H1 (cell line): Measurements from ENCODE around the gene SLC39A9. TPM values are rescaled to one million over a fixed set of nuclear protein-coding genes. Genes with fewer than 3 reads are reported as not detected.

ENCODE experiments used
- CTCF ChIP-seq, 3 experiments: IDR thresholded peaks; 1 replicate in 2 of 3; 2 replicates in 1 of 3; pipeline versions ENCODE4 v1.5.1 to v1.6.1; 2011; ENCODE audit warnings: low read length in 3 of 3, mild to moderate bottlenecking in 3 of 3, inconsistent platforms in 2 of 3, low read depth in 1 of 3, moderate library complexity in 1 of 3; ENCODE audit not compliant: insufficient read depth in 1 of 3; ENCODE audit errors: control extremely low read depth in 1 of 3
- E2F6 ChIP-seq: IDR thresholded peaks from 2 replicates; pipeline ENCODE4 v1.6.1; 2012; ENCODE audit warnings: inconsistent platforms
- FOSL1 ChIP-seq: IDR thresholded peaks from 2 replicates; pipeline ENCODE4 v1.6.1; 2011; ENCODE audit warnings: mild to moderate bottlenecking, low read depth, low read length, moderate library complexity; ENCODE audit not compliant: insufficient read depth
- HDAC2 ChIP-seq, 2 experiments: fragments of 300-600 bp in 1 of 2; sonication (generic) in 1 of 2; IDR thresholded peaks; 2 replicates each; pipeline ENCODE4 v1.6.1; 2011 to 2012; ENCODE audit warnings: low read depth in 2 of 2, low read length in 2 of 2, mild to moderate bottlenecking in 2 of 2, moderate library complexity in 2 of 2, borderline replicate concordance in 1 of 2, inconsistent platforms in 1 of 2
- PHF8 ChIP-seq: fragments of 200-600 bp; sonication (generic); conservative IDR thresholded peaks from 2 replicates; pipeline ENCODE4 v1.7.1; 2012; ENCODE audit warnings: low read depth, mild to moderate bottlenecking, inconsistent platforms, low read length, moderate library complexity
- SIX5 ChIP-seq: IDR thresholded peaks from 2 replicates; pipeline ENCODE4 v1.6.1; 2011; ENCODE audit warnings: mild to moderate bottlenecking, low read depth, low read length
- polyA plus RNA-seq, 7 experiments: library from polyadenylated mRNA; depleted of rRNA in 3 of 7; stranded (reverse) in 5 of 7; unstranded in 2 of 7; fragments of >200 nt in 5 of 7; fragments of 200-250 nt in 2 of 7; gene quantifications; 1 replicate in 5 of 7; 2 replicates in 1 of 7; 4 replicates in 1 of 7; pipeline versions ENCODE4 v1.2.1 to v1.2.3, GENCODE V29; 2011 to 2013; ENCODE audit warnings: missing spikeins in 2 of 7, mixed read lengths in 2 of 7
- total RNA-seq: library from RNA; stranded (reverse); fragmentation: NEBNext Ultra II Directional; extraction: Animal tissue kit (Norgen Biotek cat#: 25700); gene quantifications from 2 replicates; pipeline ENCODE4 v1.2.1, GENCODE V29; 2021

SLC39A9 gene
- total and polyA plus RNA-seq, 2 of the 8 experiments (the other 6 are each of a cell fraction or from before 2014, with no cell fraction given): 31.0 to 44.2 TPM

DNA sequence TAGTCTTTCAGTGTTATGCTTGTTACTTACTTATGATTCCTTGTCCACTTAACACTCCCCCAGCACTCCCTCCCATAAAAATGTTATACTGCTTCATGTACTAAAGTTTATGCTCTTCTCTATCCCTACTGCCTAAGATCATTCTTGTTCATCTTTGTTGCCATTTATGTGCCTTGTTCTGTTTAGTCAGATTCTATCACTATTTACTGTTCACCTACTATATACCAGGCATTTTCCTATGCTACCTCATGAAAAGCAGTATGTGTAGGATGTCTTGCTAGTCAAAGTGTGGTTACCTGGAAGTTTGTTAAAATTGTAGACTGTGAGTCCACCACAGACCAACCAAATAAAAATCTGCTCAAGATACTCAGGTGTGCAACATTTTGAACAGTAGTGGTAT is 24.3 kb upstream of the SLC39A9 start (continued):
- TF ChIP-seq FOSL1 (no peak), SIX5 (no peak), HDAC2 (IDR thresholded peaks at IDR 0.05; ENCODE audit: borderline replicate concordance in 1 of 2, low read depth in 2 of 2, low read length in 2 of 2) (no peak), E2F6 (no peak), PHF8 (no peak), CTCF (IDR thresholded peaks at IDR 0.05; ENCODE audit: control extremely low read depth in 1 of 3, insufficient read depth in 1 of 3, low read depth in 1 of 3, low read length in 3 of 3) (no peak)
